Transverse colon (tissue), 4 donors: Measurements from ENCODE around the gene CPNE4. TPM values are rescaled to one million over a fixed set of nuclear protein-coding genes. Genes with fewer than 3 reads are reported as not detected.
"Not testable (repeated sequence)": the region's sequence is repeated elsewhere in the genome, so short reads cannot be mapped to it uniquely, and the experiment has no call there.

Experiments
- DNase-seq: peaks from one replicate; pipeline ENCODE4 v3.0.0-alpha.2; 2019
- H3K27ac ChIP-seq, 4 donors: fragments of 200-600 bp; sonication (generic); 2 replicates each; pipeline ENCODE4 v1.5.1; 2016 to 2018; ENCODE audit warnings: inconsistent platforms in 4 of 4
- H3K27me3 ChIP-seq: fragments of 200-600 bp; sonication (generic); 2 replicates; pipeline ENCODE4 v1.5.1; 2017; ENCODE audit warnings: inconsistent platforms
- H3K36me3 ChIP-seq, 4 donors: fragments of 200-600 bp; sonication (generic); 2 replicates each; pipeline ENCODE4 v1.5.1; 2017 to 2019; ENCODE audit warnings: inconsistent platforms in 4 of 4
- H3K4me1 ChIP-seq, 4 donors: fragments of 200-600 bp; sonication (generic); 2 replicates each; pipeline ENCODE4 v1.5.1; 2017 to 2020; ENCODE audit warnings: inconsistent platforms in 4 of 4
- H3K4me3 ChIP-seq, 4 donors: fragments of 200-600 bp; sonication (generic); 1 replicate in 1 of 4; 2 replicates in 3 of 4; pipeline versions ENCODE4 v1.5.1 to v1.6.1; 2017 to 2019; ENCODE audit warnings: inconsistent platforms in 4 of 4
- H3K9me3 ChIP-seq, 2 donors: fragments of 200-600 bp; sonication (generic); 2 replicates each; pipeline ENCODE4 v1.5.1; 2017 to 2019; ENCODE audit warnings: inconsistent platforms in 2 of 2
- CTCF ChIP-seq, 5 experiments: fragments of 200-600 bp in 3 of 5; fragments of 450-650 bp in 2 of 5; sonication (generic) in 3 of 5; IDR thresholded peaks; 1 replicate in 2 of 5; 2 replicates in 3 of 5; pipeline ENCODE4 v1.5.1; 2016 to 2017; ENCODE audit warnings: antibody characterized with exemption in 5 of 5, inconsistent platforms in 3 of 5, mild to moderate bottlenecking in 2 of 5, moderate library complexity in 1 of 5
- EP300 ChIP-seq: sonication (generic); formaldehyde crosslinking; IDR thresholded peaks from one replicate; pipeline ENCODE4 v1.6.1; 2017; ENCODE audit warnings: antibody characterized with exemption, low read depth
- POLR2A ChIP-seq: fragments of 450-650 bp; IDR thresholded peaks from one replicate; pipeline ENCODE4 v1.6.1; 2016; ENCODE audit warnings: antibody characterized with exemption, mild to moderate bottlenecking, moderate library complexity
- POLR2AphosphoS5 ChIP-seq, 3 donors: sonication (generic); formaldehyde crosslinking; IDR thresholded peaks; one replicate each; pipeline ENCODE4 v1.6.1; 2016; ENCODE audit warnings: antibody characterized with exemption in 3 of 3
- WGBS, 2 donors: methylation state at CpG; one replicate each; pipeline ENCODE4 v1.1.5; 2018; ENCODE audit warnings: low coverage in 1 of 2; 5-methylcytosine and 5-hydroxymethylcytosine counted together
- in situ Hi-C, 4 donors: fragments of 200-750 bp; cut with MboI; loops; one replicate each; pipeline versions ENCODE4 v1.15.0 to v1.15.1; 2017; ENCODE audit warnings: low sequenced_read_pairs in 3 of 4, low pct_ligation_motif_present in 1 of 4, low pct_unique_long_range_greater_than_20kb in 1 of 4
- intact Hi-C: fragments of 100-400 bp; cut with DNase I; formaldehyde crosslinking; loops from one replicate; pipeline ENCODE4 v1.15.1; 2023; ENCODE audit warnings: low total_unique reads
- total RNA-seq, 4 donors: library from RNA; depleted of rRNA; stranded (reverse); fragments of >200 nt; gene quantifications; one replicate each; pipeline ENCODE4 v1.1.0, GENCODE V29; 2016

CPNE4 gene
- total RNA-seq, 4 donors from 2014 or later: 0.16 to 1.5 TPM; not detected in 2

GRCh38 chr3:131896285-131896684 lies 138.5 kb downstream of the CPNE4 start:
- no peaks in the 10 kb centered on the region for H3K36me3 ChIP-seq
- H3K9me3 ChIP-seq: no peaks in the 10 kb centered on the region
- WGBS, 2 donors: 93 to 95% methylated on average over 1 of the region's 1 CpG
- intact Hi-C loops (no loop called here), in situ Hi-C loops (no loop called here)
- no peak for DNase-seq
- no peak overlapping the region for H3K4me3 ChIP-seq
- no peaks in the 10 kb centered on the region for H3K4me1 ChIP-seq
- TF ChIP-seq POLR2A: no peak
- TF ChIP-seq EP300: no peak
- TF ChIP-seq CTCF (IDR thresholded peaks at IDR 0.05): no peak
- no peak for TF ChIP-seq POLR2AphosphoS5 (IDR thresholded peaks at IDR 0.05)
- no peak overlapping the region for H3K27ac ChIP-seq
- H3K27me3 ChIP-seq: no peaks in the 10 kb centered on the region

- H3K27me3 ChIP-seq: no peaks in the 10 kb centered on the region
- no peaks in the 10 kb centered on the region for H3K4me1 ChIP-seq
- no peak overlapping the region for H3K4me3 ChIP-seq
- no peak overlapping the region for H3K27ac ChIP-seq
- no peaks in the 10 kb centered on the region for H3K36me3 ChIP-seq
- WGBS, 2 donors: 75 to 80% methylated on average over 3 of the region's 3 CpGs
- H3K9me3 ChIP-seq: no peaks in the 10 kb centered on the region
- in situ Hi-C loops: no loop called here
- TF ChIP-seq POLR2A (no peak), EP300 (no peak), CTCF (IDR thresholded peaks at IDR 0.05) (no peak), POLR2AphosphoS5 (IDR thresholded peaks at IDR 0.05) (no peak)
- intact Hi-C loops: no loop called here
- no peak for DNase-seq
Measured at GRCh38 chr3:131895766-131896165, 139.0 kb downstream of the CPNE4 start.

- in situ Hi-C loops (no loop called here), intact Hi-C loops (no loop called here)
- Histone ChIP-seq H3K36me3 (no peaks in the 10 kb centered on the region), H3K4me1 (no peaks in the 10 kb centered on the region), H3K4me3 (no peak overlapping the region), H3K27me3 (no peaks in the 10 kb centered on the region), H3K9me3 (no peaks in the 10 kb centered on the region), H3K27ac (no peak overlapping the region)
- no peak for TF ChIP-seq POLR2A
- TF ChIP-seq CTCF (IDR thresholded peaks at IDR 0.05): no peak
- no peak for TF ChIP-seq POLR2AphosphoS5 (IDR thresholded peaks at IDR 0.05)
- no peak for TF ChIP-seq EP300
- no peak for DNase-seq
Measured at GRCh38 chr3:131892331-131892730, 142.5 kb downstream of the CPNE4 start.

GRCh38 chr3:131885871-131886270 lies 148.9 kb downstream of the CPNE4 start:
- WGBS, 2 donors: 60 to 81% methylated on average over 1 to 3 of the region's 4 CpGs
- H3K9me3 ChIP-seq, H3K36me3 ChIP-seq, intact Hi-C loops, H3K4me1 ChIP-seq, H3K27me3 ChIP-seq, DNase-seq, H3K27ac ChIP-seq, in situ Hi-C loops, H3K4me3 ChIP-seq: not testable (repeated sequence)

GRCh38 chr3:131883711-131884407 lies 151.0 kb downstream of the CPNE4 start:
- WGBS, 2 donors: 29 to 60% methylated on average over 2 of the region's 2 CpGs
- no peak for DNase-seq
- Histone ChIP-seq H3K4me1 (no peaks in the 10 kb centered on the region), H3K9me3 (no peaks in the 10 kb centered on the region), H3K27ac (no peak overlapping the region), H3K36me3 (no peaks in the 10 kb centered on the region), H3K27me3 (no peaks in the 10 kb centered on the region), H3K4me3 (no peak overlapping the region)
- intact Hi-C loops: no loop called here
- no peak for TF ChIP-seq CTCF (IDR thresholded peaks at IDR 0.05)
- TF ChIP-seq POLR2AphosphoS5 (IDR thresholded peaks at IDR 0.05): no peak
- TF ChIP-seq EP300: no peak
- TF ChIP-seq POLR2A: no peak
- in situ Hi-C loops: no loop called here
